PC-9 (cell line): ENCODE data around the gene SPP2. TPM values are rescaled to one million over a fixed set of nuclear protein-coding genes. Genes with fewer than 3 reads are reported as not detected.

ENCODE experiments used
- BruUV-seq: library from RNA; stranded (reverse); fragments of 400-500 nt; replicated peaks from 2 replicates; lab custom pipeline; 2021; lab: Mats Ljungman, UMichigan
- CTCF ChIA-PET: fragments of 300-600 bp; sonication (Branson Sonifier 250); formaldehyde crosslinking; loops from one replicate; lab custom pipeline; 2022; ENCODE audit warnings: antibody characterized with exemption; lab: Charles Lee
- POLR2A ChIA-PET: fragments of 300-600 bp; sonication (Branson Sonifier 250); formaldehyde crosslinking; loops from one replicate; lab custom pipeline; 2022; ENCODE audit warnings: antibody characterized with exemption; ENCODE audit not compliant: unreplicated experiment; lab: Charles Lee
- DNase-seq, 2 experiments: peaks; one replicate each; pipeline versions ENCODE4 v3.0.0 to v3.0.0-alpha.2; 2015 to 2022; ENCODE audit warnings: mixed read lengths in 1 of 2
- H2AFZ ChIP-seq: fragments of 200-600 bp; sonication (generic); 2 replicates; pipeline ENCODE4 v1.8.1; 2017; ENCODE audit warnings: antibody characterized with exemption
- H3F3A ChIP-seq: fragments of 200-600 bp; sonication (generic); 2 replicates; pipeline ENCODE4 v1.8.1; 2017; ENCODE audit warnings: antibody characterized with exemption, mild to moderate bottlenecking, low read depth; ENCODE audit not compliant: insufficient read depth
- H3K27ac ChIP-seq: fragments of 200-600 bp; sonication (generic); 2 replicates; pipeline ENCODE4 v1.6.1; 2016; ENCODE audit warnings: mixed run types
- H3K27me3 ChIP-seq: fragments of 200-600 bp; sonication (generic); 2 replicates; pipeline ENCODE4 v1.6.1; 2016; ENCODE audit warnings: low read depth, mixed run types; ENCODE audit not compliant: insufficient read depth
- H3K36me3 ChIP-seq: fragments of 200-600 bp; sonication (generic); 2 replicates; pipeline ENCODE4 v1.6.1; 2016; ENCODE audit warnings: low read depth, mixed run types
- H3K4me1 ChIP-seq: fragments of 200-600 bp; sonication (generic); replicated peaks from 2 replicates; pipeline ENCODE4 v1.6.1; 2016; ENCODE audit warnings: mixed run types; ENCODE audit not compliant: insufficient read depth
- H3K4me2 ChIP-seq: fragments of 200-600 bp; sonication (generic); 2 replicates; pipeline ENCODE4 v1.6.1; 2017; ENCODE audit warnings: mixed run types
- H3K4me3 ChIP-seq: fragments of 200-600 bp; sonication (generic); 2 replicates; pipeline ENCODE4 v1.6.1; 2016; ENCODE audit warnings: mixed run types
- H3K79me2 ChIP-seq: fragments of 200-600 bp; sonication (generic); 2 replicates; pipeline ENCODE4 v1.6.1; 2017; ENCODE audit warnings: low read depth, mixed run types
- H3K9me2 ChIP-seq: fragments of 200-600 bp; sonication (generic); 2 replicates; pipeline ENCODE4 v1.8.1; 2017; ENCODE audit warnings: mild to moderate bottlenecking; ENCODE audit not compliant: insufficient read depth
- H3K9me3 ChIP-seq: fragments of 200-600 bp; sonication (generic); 2 replicates; pipeline ENCODE4 v1.8.1; 2016; ENCODE audit warnings: low read depth; ENCODE audit not compliant: insufficient read depth
- H4K20me1 ChIP-seq: fragments of 200-600 bp; sonication (generic); 2 replicates; pipeline ENCODE4 v1.8.1; 2017; ENCODE audit not compliant: insufficient read depth
- CTCF ChIP-seq: fragments of 200-600 bp; sonication (generic); conservative IDR thresholded peaks from 2 replicates; pipeline ENCODE4 v1.6.1; 2017; ENCODE audit warnings: mixed run types, antibody characterized with exemption, mild to moderate bottlenecking, moderate library complexity
- EZH2 ChIP-seq: fragments of 200-600 bp; sonication (generic); IDR thresholded peaks from 2 replicates; pipeline ENCODE4 v1.8.0; 2017; ENCODE audit warnings: antibody characterized with exemption, low read depth
- intact Hi-C: fragments of 100-400 bp; cut with micrococcal nuclease; formaldehyde crosslinking; loops from one replicate; pipeline ENCODE4 v1.10.0; 2022; ENCODE audit not compliant: unreplicated experiment
- total RNA-seq: library from RNA; stranded (reverse); gene quantifications from 2 replicates; pipeline ENCODE4 v1.2.3, GENCODE V29; 2021

Gene SPP2
- total RNA-seq, 1 experiment from 2014 or later, result not detected

- Histone ChIP-seq H3K36me3 (no peaks in the 10 kb centered on the region), H3K79me2 (no peaks in the 10 kb centered on the region), H4K20me1 (no peaks in the 10 kb centered on the region), H3F3A (peaks cover 5% of the 10 kb centered on the region), H3K4me2 (no peak overlapping the region), H3K27ac (no peak overlapping the region), H3K4me1 (no peaks in the 10 kb centered on the region), H3K9me2 (no peaks in the 10 kb centered on the region), H3K27me3 (no peaks in the 10 kb centered on the region), H2AFZ (no peak overlapping the region), H3K9me3 (no peaks in the 10 kb centered on the region), H3K4me3 (no peak overlapping the region)
- POLR2A ChIA-PET, result no interaction called here
- no peak for DNase-seq
- intact Hi-C loops, result no loop called here
- CTCF ChIA-PET, result no interaction called here
- no peak for TF ChIP-seq CTCF
- no peak for TF ChIP-seq EZH2
- BruUV-seq, result no TSS peak
Observed at GRCh38 chr2:234047361-234047760, 3.1 kb upstream of the SPP2 start.

GRCh38 chr2:234048049-234048448 lies 2.5 kb upstream of the SPP2 start:
- H3K36me3 ChIP-seq, result no peaks in the 10 kb centered on the region
- no peak overlapping the region for H3K4me2 ChIP-seq
- no TSS peak for BruUV-seq
- no peak for TF ChIP-seq EZH2
- TF ChIP-seq CTCF, result no peak
- POLR2A ChIA-PET, result no interaction called here
- H3K4me1 ChIP-seq, result no peaks in the 10 kb centered on the region
- no peak overlapping the region for H2AFZ ChIP-seq
- no peaks in the 10 kb centered on the region for H3K9me2 ChIP-seq
- no peak overlapping the region for H3K4me3 ChIP-seq
- intact Hi-C loops, result no loop called here
- no peak overlapping the region for H3K27ac ChIP-seq
- no peaks in the 10 kb centered on the region for H3K27me3 ChIP-seq
- no peaks in the 10 kb centered on the region for H3K9me3 ChIP-seq
- DNase-seq, result no peak
- CTCF ChIA-PET, result no interaction called here
- H3F3A ChIP-seq, result peaks cover 5% of the 10 kb centered on the region
- H3K79me2 ChIP-seq, result no peaks in the 10 kb centered on the region
- H4K20me1 ChIP-seq, result no peaks in the 10 kb centered on the region

- TF ChIP-seq CTCF (no peak), EZH2 (no peak)
- Histone ChIP-seq H3K4me1 (no peaks in the 10 kb centered on the region), H3K27me3 (no peaks in the 10 kb centered on the region), H3K36me3 (no peaks in the 10 kb centered on the region), H4K20me1 (no peaks in the 10 kb centered on the region), H3K9me3 (no peaks in the 10 kb centered on the region), H3K79me2 (no peaks in the 10 kb centered on the region), H3K4me2 (no peak overlapping the region), H3K4me3 (no peak overlapping the region), H3K9me2 (no peaks in the 10 kb centered on the region), H3F3A (no peaks in the 10 kb centered on the region), H3K27ac (no peak overlapping the region), H2AFZ (0 out of 2 replicates have a peak overlapping the region, but pooled peaks have one; percentile 14)
- no peak for DNase-seq
- intact Hi-C loops, result no loop called here
- ChIA-PET CTCF (no interaction called here), POLR2A (interaction anchor here (0.7 kb wide), 1 partner anchor 152 kb away, joined by 3 read pairs; no protein-coding TSS in a partner anchor)
- BruUV-seq, result no TSS peak
Observed at GRCh38 chr2:234051374-234052070, 1.0 kb downstream of the SPP2 start.
